Measurements from ENCODE around the gene CRISPLD2. TPM values are rescaled to one million over a fixed set of nuclear protein-coding genes. Genes with fewer than 3 reads are reported as not detected.

CRISPLD2 gene
- total RNA-seq, 3 donors from 2014 or later (not counting 1 experiment from before 2014, with no cell fraction given), result 0.86 to 6.3 TPM; not detected in 1

DNA sequence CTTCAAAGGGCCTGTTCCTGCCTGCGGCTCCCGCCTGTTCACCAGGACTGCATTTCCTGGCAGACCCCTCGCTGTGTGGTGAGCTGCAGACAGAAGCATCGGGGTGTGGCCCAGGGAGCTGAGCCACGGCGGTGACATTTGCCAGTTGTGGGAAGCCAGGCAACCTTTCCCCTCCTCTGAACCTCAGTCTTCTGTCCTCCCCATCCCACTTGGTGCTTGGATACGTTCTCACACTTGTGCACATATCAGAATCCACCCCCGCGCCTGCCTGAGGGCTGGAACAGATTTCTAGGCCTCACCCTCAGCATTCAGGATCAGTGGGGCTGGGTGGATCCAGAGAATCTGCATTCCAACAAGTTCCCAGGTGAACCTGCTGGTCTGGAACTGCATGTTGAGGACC lies 63.5 kb downstream of the CRISPLD2 start:
- H3K27me3 ChIP-seq (ENCODE audit: control insufficient read depth, insufficient read depth, low read length), result no peaks in the 10 kb centered on the region
- intact Hi-C loops (cut with micrococcal nuclease), result no loop called here
- no peaks in the 10 kb centered on the region for H3K4me1 ChIP-seq (ENCODE audit: control insufficient read depth, insufficient read depth, low read length)
- H3K27ac Mint-ChIP-seq, result no peak overlapping the region
- 89% methylated on average over 9 of the region's 9 CpGs for WGBS (ENCODE audit: insufficient coverage)
- no peaks in the 10 kb centered on the region for H3K4me1 Mint-ChIP-seq
- H3K9me3 ChIP-seq (ENCODE audit: control insufficient read depth, insufficient read depth, low read length), result no peaks in the 10 kb centered on the region
- H3K36me3 ChIP-seq (ENCODE audit: control insufficient read depth, insufficient read depth, low read length), result no peaks in the 10 kb centered on the region
- TF ChIP-seq, protein P1, sequence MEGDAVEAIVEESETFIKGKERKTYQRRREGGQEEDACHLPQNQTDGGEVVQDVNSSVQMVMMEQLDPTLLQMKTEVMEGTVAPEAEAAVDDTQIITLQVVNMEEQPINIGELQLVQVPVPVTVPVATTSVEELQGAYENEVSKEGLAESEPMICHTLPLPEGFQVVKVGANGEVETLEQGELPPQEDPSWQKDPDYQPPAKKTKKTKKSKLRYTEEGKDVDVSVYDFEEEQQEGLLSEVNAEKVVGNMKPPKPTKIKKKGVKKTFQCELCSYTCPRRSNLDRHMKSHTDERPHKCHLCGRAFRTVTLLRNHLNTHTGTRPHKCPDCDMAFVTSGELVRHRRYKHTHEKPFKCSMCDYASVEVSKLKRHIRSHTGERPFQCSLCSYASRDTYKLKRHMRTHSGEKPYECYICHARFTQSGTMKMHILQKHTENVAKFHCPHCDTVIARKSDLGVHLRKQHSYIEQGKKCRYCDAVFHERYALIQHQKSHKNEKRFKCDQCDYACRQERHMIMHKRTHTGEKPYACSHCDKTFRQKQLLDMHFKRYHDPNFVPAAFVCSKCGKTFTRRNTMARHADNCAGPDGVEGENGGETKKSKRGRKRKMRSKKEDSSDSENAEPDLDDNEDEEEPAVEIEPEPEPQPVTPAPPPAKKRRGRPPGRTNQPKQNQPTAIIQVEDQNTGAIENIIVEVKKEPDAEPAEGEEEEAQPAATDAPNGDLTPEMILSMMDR (IDR thresholded peaks at IDR 0.05), result no peak
- H3K27ac ChIP-seq (ENCODE audit: low read length), result no peak overlapping the region
- no peak overlapping the region for H3K4me3 ChIP-seq (ENCODE audit: low read length)
- H3K27me3 Mint-ChIP-seq (ENCODE audit: low read depth in 2 of 2), result peaks cover 30 to 37% of the 10 kb centered on the region in 2 donors
- no peaks in the 10 kb centered on the region for H3K9me3 Mint-ChIP-seq
- ATAC-seq (no peak), DNase-seq (no peak)
- no peak overlapping the region for H3K4me3 Mint-ChIP-seq
- no peaks in the 10 kb centered on the region for H3K36me3 Mint-ChIP-seq

DNA sequence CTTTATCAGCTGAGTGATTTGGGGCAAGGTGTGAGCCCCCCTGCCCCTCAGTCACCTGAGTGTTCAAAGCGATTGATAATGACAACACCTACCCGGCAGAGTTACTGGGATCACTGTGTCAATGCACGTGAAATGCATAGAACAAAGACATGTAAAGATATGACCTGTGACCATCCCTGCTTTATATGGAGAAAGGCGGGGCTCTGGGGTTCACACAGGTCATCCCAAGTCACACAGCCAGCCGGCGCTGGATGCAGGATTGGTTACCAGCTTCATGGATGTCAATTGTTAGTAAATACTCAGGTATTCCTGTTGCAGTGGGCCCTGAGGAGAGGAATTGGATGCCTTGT lies 64.4 kb downstream of the CRISPLD2 start:
- H3K27ac Mint-ChIP-seq, result no peak overlapping the region
- no peak overlapping the region for H3K27ac ChIP-seq (ENCODE audit: low read length)
- no peaks in the 10 kb centered on the region for H3K36me3 Mint-ChIP-seq
- no peaks in the 10 kb centered on the region for H3K4me1 ChIP-seq (ENCODE audit: control insufficient read depth, insufficient read depth, low read length)
- no peaks in the 10 kb centered on the region for H3K9me3 Mint-ChIP-seq
- no peak overlapping the region for H3K4me3 Mint-ChIP-seq
- H3K27me3 ChIP-seq (ENCODE audit: control insufficient read depth, insufficient read depth, low read length), result no peaks in the 10 kb centered on the region
- TF ChIP-seq, protein P1 (IDR thresholded peaks at IDR 0.05), result no peak
- intact Hi-C loops (cut with micrococcal nuclease), result no loop called here
- DNase-seq, result no peak
- ATAC-seq, result no peak
- no peak overlapping the region for H3K4me3 ChIP-seq (ENCODE audit: low read length)
- H3K9me3 ChIP-seq (ENCODE audit: control insufficient read depth, insufficient read depth, low read length), result no peaks in the 10 kb centered on the region
- no peaks in the 10 kb centered on the region for H3K36me3 ChIP-seq (ENCODE audit: control insufficient read depth, insufficient read depth, low read length)
- 84% methylated on average over 6 of the region's 6 CpGs for WGBS (ENCODE audit: insufficient coverage)
- peaks cover 35 to 45% of the 10 kb centered on the region in 2 donors for H3K27me3 Mint-ChIP-seq (ENCODE audit: low read depth in 2 of 2)
- H3K4me1 Mint-ChIP-seq, result no peaks in the 10 kb centered on the region

DNA sequence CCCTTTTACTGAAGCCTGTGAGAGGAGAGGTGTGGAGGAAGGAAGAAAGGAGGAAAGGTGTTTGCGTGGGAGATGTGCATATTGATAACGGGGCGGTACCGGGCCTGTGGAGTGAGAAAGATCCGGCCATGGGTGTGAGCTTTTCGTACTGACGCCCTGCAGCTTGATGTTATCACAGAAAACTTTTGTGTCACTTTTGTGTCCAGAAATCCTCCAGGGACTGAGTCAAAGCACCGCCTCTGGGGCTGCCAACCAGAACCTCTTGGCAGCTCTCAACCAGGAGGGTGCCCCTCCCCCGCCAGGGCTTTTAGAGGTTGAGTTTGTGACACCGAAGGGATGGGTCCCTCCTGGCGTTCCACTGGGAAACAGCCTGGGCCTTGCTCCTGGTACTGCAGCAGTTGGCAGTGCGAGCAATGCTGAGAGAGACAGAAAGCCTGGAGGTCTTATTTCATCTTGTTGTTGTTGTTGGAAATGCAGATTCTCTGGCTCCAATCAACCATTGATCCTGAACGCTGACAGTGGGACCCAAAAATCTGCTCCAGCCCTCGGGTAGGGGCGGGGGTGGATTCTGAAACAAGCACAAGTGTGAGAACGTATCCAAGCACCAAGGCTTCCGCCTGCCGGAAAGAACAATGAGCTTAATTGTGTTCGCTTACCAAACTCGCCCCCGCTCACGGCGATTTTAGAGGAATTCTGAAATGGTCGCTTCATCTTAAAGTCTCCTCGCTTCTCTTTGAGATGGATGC lies 65.0 kb downstream of the CRISPLD2 start:
- Histone ChIP-seq H3K27me3 (ENCODE audit: control insufficient read depth, insufficient read depth, low read length) (no peaks in the 10 kb centered on the region), H3K36me3 (ENCODE audit: control insufficient read depth, insufficient read depth, low read length) (no peaks in the 10 kb centered on the region), H3K4me1 (ENCODE audit: control insufficient read depth, insufficient read depth, low read length) (no peaks in the 10 kb centered on the region), H3K27ac (ENCODE audit: low read length) (no peak overlapping the region), H3K9me3 (ENCODE audit: control insufficient read depth, insufficient read depth, low read length) (no peaks in the 10 kb centered on the region), H3K4me3 (ENCODE audit: low read length) (no peak overlapping the region)
- intact Hi-C loops (cut with micrococcal nuclease), result no loop called here
- ATAC-seq (no peak), DNase-seq (no peak)
- TF ChIP-seq, protein P1 (IDR thresholded peaks at IDR 0.05), result no peak
- H3K36me3 Mint-ChIP-seq, result no peaks in the 10 kb centered on the region
- H3K9me3 Mint-ChIP-seq, result no peaks in the 10 kb centered on the region
- peaks cover 32 to 42% of the 10 kb centered on the region in 2 donors for H3K27me3 Mint-ChIP-seq (ENCODE audit: low read depth in 2 of 2)
- H3K27ac Mint-ChIP-seq, result no peak overlapping the region
- no peak overlapping the region for H3K4me3 Mint-ChIP-seq
- no peaks in the 10 kb centered on the region for H3K4me1 Mint-ChIP-seq
- WGBS (ENCODE audit: insufficient coverage), result 43% methylated on average over 25 of the region's 25 CpGs

Measured in natural killer cell (primary cell).